Thoracic aorta (tissue), 2 donors: ENCODE data around the gene ECSIT. TPM values are rescaled to one million over a fixed set of nuclear protein-coding genes. Genes with fewer than 3 reads are reported as not detected.
A peak's percentile ranks its signal among the peaks of the same experiment; 100 is the strongest.
"Not testable (repeated sequence)": the region's sequence is repeated elsewhere in the genome, so short reads cannot be mapped to it uniquely, and the experiment has no call there.

Experiments
- ATAC-seq: fragments of 150-250 bp; one replicate; pipeline ENCODE4 v1.8.0; 2017; ENCODE audit warnings: low read depth; ENCODE audit not compliant: insufficient number of reproducible peaks, low FRiP score
- DNase-seq: peaks from one replicate; pipeline ENCODE4 v3.0.0-alpha.2; 2020; ENCODE audit warnings: low spot score
- H3K27ac ChIP-seq, 2 donors: fragments of 200-600 bp; sonication (generic); 1 replicate in 1 of 2; 2 replicates in 1 of 2; pipeline ENCODE4 v1.5.1; 2016; ENCODE audit warnings: mild to moderate bottlenecking in 2 of 2, moderate library complexity in 2 of 2
- H3K27me3 ChIP-seq: fragments of 200-600 bp; sonication (generic); replicated peaks from 2 replicates; pipeline ENCODE4 v1.6.0; 2016; ENCODE audit warnings: mild to moderate bottlenecking; ENCODE audit not compliant: insufficient read depth
- H3K36me3 ChIP-seq: fragments of 200-600 bp; sonication (generic); one replicate; pipeline ENCODE4 v1.5.1; 2016
- H3K4me1 ChIP-seq, 2 donors: fragments of 200-600 bp; sonication (generic); 1 replicate in 1 of 2; 2 replicates in 1 of 2; pipeline versions ENCODE4 v1.5.1 to v1.6.0; 2016; ENCODE audit warnings: low read depth in 2 of 2, mild to moderate bottlenecking in 1 of 2; ENCODE audit not compliant: control insufficient read depth in 1 of 2
- H3K4me3 ChIP-seq: fragments of 200-600 bp; sonication (generic); 2 replicates; pipeline ENCODE4 v1.5.1; 2016; ENCODE audit warnings: mild to moderate bottlenecking
- H3K9me3 ChIP-seq: fragments of 200-600 bp; sonication (generic); 2 replicates; pipeline ENCODE4 v1.5.1; 2016
- total RNA-seq, 2 donors: library from RNA; depleted of rRNA; stranded (reverse); fragments of >200 nt; gene quantifications; one replicate each; pipeline versions ENCODE4 v1.1.0 to v1.2.3, GENCODE V29; 2016
- TF ChIP-seq, protein P1 (sequence below): fragments of 200-600 bp; sonication (generic); IDR thresholded peaks from one replicate; pipeline ENCODE4 v1.5.1; 2019; ENCODE audit warnings: antibody characterized with exemption

Gene ECSIT
- total RNA-seq, 2 donors from 2014 or later = 40.4 to 44.1 TPM

DNA sequence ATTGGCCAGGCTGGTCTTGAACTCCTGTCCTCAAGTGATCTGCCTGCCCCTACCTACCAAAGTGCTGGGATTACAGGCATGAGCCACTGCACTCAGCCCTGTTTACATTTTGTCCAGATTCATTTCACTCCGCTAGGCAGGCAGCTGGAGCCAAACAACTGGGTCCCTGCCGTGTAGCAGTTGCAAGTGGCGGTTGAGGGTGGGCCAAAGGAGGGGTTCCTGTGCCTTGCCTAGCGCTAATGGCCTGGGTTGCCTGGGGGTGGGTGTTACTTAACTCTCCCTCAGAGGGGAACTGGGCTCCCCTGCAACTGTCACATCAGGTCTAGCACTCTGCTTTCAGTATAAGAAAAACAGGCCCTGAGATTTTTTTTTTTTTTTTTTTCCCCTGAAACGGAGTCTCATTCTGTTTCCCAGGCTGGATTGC is 41.1 kb upstream of the ECSIT start:
- Histone ChIP-seq H3K36me3 (no peaks in the 10 kb centered on the region), H3K27me3 (no peaks in the 10 kb centered on the region), H3K4me3 (no peak overlapping the region), H3K4me1 (no peaks in the 10 kb centered on the region), H3K27ac (no peak overlapping the region), H3K9me3 (no peaks in the 10 kb centered on the region)
- TF ChIP-seq, protein P1, sequence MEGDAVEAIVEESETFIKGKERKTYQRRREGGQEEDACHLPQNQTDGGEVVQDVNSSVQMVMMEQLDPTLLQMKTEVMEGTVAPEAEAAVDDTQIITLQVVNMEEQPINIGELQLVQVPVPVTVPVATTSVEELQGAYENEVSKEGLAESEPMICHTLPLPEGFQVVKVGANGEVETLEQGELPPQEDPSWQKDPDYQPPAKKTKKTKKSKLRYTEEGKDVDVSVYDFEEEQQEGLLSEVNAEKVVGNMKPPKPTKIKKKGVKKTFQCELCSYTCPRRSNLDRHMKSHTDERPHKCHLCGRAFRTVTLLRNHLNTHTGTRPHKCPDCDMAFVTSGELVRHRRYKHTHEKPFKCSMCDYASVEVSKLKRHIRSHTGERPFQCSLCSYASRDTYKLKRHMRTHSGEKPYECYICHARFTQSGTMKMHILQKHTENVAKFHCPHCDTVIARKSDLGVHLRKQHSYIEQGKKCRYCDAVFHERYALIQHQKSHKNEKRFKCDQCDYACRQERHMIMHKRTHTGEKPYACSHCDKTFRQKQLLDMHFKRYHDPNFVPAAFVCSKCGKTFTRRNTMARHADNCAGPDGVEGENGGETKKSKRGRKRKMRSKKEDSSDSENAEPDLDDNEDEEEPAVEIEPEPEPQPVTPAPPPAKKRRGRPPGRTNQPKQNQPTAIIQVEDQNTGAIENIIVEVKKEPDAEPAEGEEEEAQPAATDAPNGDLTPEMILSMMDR = no peak
- ATAC-seq = no peak
- no peak for DNase-seq

DNA sequence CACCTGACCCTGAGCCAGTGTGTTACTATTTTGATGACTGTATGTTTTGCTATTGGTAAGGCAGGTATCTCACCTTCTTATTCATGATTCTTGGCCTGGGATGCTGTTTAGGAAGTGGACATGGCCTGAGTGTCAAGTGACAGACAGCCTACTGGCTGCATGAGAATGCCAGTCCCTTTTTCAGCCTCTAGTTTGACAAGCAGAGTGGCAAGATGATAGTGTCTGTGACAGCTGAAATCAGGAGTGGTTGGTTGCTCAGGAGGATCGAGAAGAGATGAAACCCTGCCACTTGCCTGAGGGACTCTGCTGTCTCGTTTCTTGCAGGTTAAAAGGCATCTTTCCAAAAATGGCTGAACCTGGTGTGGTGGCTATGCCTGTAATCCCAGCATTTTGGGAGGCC is 37.2 kb upstream of the ECSIT start:
- Histone ChIP-seq H3K4me1 (no peaks in the 10 kb centered on the region), H3K27me3 (no peaks in the 10 kb centered on the region), H3K36me3 (no peaks in the 10 kb centered on the region), H3K27ac (no peak overlapping the region), H3K9me3 (no peaks in the 10 kb centered on the region), H3K4me3 (no peak overlapping the region)
- DNase-seq = no peak
- TF ChIP-seq, protein P1 = no peak
- ATAC-seq = no peak

DNA sequence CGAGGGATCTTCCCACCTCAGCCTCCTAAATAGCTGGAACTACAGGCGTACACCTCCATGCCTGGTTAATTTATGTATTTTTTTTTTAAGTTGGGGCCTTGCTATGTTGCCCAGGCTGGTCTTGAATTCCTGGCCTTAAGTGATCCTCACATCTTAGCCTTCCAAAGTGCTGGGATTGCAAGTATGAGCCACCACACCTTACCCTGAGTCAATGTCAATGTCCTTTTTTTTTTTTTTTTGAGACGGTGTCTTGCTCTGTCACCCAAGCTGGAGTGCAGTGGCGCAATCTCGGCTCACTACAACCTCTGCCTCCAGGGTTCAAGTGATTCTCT is 36.7 kb upstream of the ECSIT start:
- H3K4me3 ChIP-seq, DNase-seq, H3K9me3 ChIP-seq, H3K27me3 ChIP-seq, H3K27ac ChIP-seq, H3K36me3 ChIP-seq, H3K4me1 ChIP-seq, ATAC-seq: not testable (repeated sequence)

DNA sequence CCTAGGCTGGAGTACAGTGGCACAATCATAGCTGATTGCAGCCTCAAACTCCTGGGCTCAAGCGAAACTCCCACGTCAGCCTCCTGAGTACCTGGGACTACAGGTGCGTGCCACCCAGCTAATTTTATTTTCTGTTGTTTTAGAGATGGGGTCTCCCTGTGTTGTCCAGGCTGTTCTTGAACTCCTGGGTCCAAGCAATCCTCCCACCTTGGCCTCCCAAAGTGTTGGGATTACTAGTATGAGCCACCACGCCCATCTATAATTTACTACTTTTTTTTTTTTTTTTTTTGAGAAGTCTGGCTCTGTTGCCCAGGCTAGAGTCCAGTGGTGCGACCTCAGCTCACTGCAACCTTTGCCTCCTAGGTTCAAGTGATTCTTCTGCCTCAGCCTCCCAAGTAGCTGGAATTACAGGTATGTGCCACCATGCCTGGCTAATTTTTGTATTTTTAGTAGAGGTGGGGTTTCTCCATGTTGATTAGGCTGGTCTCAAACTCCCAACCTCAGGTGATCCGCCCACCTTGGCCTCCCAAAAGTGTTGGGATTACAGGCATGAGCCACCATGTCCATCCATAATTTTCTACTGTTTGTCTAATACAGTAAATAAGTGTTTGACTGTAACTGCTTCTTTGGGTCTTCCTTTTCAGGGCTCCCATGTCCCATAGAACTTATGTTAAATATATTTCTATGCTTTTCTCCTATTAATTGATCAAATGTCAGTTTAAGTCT is 35.3 kb upstream of the ECSIT start:
- not testable (repeated sequence) for H3K36me3 ChIP-seq, H3K27me3 ChIP-seq, H3K4me3 ChIP-seq, ATAC-seq, H3K9me3 ChIP-seq, DNase-seq, H3K27ac ChIP-seq
- peaks cover 6 to 12% of the 10 kb centered on the region in 2 donors for H3K4me1 ChIP-seq

DNA sequence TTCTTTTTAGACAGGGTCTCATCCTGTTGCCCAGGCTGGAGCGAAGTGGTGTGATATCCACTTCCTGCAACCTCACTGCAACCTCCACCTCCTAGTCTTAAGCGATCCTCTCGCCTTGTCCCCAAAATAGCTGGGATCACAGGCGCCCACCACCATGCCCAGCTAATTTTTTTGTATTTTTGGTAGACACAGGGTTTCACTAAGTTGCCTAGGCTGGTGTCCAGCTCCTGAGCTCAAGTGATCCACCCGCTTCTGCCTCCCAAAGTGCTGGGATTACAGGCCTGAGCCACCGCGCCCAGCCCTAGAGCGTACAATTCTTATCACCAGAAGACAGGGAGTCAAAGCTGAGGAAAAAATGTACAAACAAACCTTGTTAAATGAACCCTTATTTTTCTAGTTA is 34.6 kb upstream of the ECSIT start:
- no peak for DNase-seq
- ATAC-seq = no peak

DNA sequence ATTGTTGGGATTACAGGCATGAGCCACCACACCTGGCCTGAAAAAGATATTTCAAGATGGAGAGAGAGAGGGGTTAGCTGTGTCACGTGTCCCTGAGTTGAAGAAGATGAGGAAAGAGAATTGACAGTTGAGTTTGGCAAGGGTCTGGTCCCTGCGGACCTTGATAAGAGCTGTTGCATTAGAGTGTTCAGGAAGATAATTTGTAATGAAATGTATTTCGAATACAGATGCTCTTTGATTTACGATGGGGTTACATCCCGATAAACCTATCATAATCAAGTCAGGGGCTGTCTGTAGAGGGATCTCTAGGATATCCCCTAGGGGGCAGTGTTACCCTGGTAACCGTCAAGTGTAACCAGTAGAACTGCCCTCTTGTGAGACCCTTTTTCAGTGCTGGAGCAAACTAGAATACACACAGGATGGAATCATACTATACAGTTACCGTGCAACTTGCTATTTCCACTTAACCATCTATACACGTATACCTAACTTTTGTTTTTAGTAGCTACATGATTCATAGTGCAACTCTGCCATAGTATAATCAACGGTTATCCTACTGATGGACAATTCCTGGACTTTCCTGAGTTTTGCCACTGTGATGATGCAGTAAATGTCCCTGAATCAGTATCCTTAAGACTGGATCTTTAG is 31.6 kb upstream of the ECSIT start:
- peaks cover 14 to 31% of the 10 kb centered on the region in 2 donors for H3K4me1 ChIP-seq
- TF ChIP-seq, protein P1 = peak; percentile 41
- H3K36me3 ChIP-seq = no peaks in the 10 kb centered on the region
- H3K9me3 ChIP-seq = no peaks in the 10 kb centered on the region
- H3K27ac ChIP-seq = no peak overlapping the region
- no peaks in the 10 kb centered on the region for H3K27me3 ChIP-seq
- DNase-seq (no peak), ATAC-seq (no peak)
- peak overlapping the region; percentile 79 for H3K4me3 ChIP-seq

More for the DNA sequence above, 34.6 kb upstream of the ECSIT start:
- H3K4me3 ChIP-seq = no peak overlapping the region
- TF ChIP-seq, protein P1 = no peak
- no peaks in the 10 kb centered on the region for H3K36me3 ChIP-seq
- peaks cover 6 to 14% of the 10 kb centered on the region in 2 donors for H3K4me1 ChIP-seq
- no peaks in the 10 kb centered on the region for H3K9me3 ChIP-seq
- H3K27me3 ChIP-seq = no peaks in the 10 kb centered on the region
- no peak overlapping the region for H3K27ac ChIP-seq
